Activated CD8-positive, alpha-beta memory T cell treated with anti-CD3 and anti-CD28 coated beads for 24 hours (primary cell): ENCODE measurements around the gene SMPD1.
A peak's percentile ranks its signal among the peaks of the same experiment; 100 is the strongest.

Experiments
- DNase-seq: peaks from one replicate; pipeline ENCODE4 v3.0.0-alpha.2; 2020

The SMPD1 gene

DNA sequence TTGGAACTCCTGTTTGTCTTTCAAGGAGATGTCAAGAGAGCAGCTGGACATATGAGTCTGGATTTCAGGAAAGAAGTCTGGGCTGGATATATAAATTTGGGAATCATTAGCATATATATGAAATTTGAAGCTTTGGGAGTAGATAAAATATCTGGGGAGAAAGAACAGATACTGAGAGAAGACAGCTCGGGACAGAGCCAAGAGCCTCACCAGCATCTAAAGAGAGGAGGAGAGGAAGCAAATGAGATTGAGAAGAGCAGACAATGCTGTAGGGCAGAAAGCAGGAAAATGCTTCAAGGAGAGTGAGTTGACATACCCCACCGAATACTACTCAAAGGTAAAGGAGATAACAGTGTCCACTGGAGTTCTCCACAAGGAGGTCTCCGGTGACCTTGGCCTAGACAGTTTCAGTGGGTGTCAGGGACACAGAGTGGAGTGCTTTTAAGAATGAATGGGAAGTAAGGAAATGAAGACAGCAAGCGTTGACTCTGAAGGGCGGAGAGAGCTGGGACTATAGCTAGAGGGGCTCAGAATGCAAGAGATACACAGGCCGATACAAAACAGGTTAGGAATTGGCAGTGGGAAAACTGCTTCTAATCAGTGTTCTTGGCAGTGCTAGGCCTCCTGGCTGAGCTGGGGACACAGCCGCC is 27.8 kb downstream of the SMPD1 start:
- no peak for DNase-seq

DNA sequence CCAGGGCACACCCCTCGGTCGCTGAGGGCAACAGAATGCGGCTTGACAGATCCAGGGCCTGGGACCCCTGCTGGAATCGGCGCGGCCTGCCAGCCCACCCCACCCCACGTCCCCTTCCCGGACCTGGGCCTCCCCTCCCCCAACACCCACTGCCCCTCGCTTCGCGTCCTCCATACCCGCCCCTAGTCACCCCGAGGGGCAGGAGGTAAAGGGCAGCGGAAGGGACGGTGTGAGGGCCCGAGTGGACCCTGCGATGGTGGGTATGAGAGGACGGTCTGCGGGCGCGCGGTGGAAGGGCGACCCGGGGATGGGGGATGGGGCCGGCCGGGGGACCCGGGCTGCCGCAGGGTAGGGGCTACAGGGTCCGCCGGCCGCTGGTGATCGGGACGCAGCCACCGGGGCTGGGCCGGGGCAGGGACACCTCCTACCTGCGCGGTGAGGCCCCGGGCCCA is 28.3 kb downstream of the SMPD1 start:
- no peak for DNase-seq

DNA sequence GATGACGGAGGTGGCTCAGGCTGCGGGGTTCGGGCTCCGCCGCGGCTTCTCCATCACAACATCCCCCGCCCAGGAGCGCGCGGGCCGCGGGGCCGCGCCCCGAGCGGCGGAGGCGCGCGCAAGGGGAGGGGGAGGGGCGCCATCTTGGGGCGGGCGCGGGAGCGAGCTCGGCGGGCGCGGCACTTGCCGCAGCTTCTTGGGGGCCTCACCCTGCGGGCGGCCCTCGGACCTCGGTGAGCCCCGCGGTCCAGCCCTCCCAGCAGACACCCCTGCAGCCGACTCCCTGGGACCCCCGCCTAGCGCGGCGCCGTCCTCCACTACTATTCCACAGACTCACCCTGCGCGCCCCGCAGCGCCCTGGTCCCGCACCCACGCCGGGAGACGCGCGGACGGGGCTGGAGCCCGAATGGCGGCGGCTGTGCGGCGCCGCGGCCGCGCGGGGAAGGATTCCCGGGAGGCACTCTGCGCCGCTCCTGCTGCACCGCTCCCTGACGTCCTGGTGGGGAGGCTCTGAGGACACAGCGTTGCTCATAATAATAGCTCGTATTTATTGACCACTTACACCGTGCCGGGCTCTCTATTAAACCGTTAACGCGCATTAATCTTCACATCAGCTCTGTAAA is 28.8 kb downstream of the SMPD1 start, which contains the start of gene APBB1:
APBB1 (minus strand) TSS at position 86 of the 623 bp plus-strand sequence. CDS start 7,747 bp downstream, outside the sequence.
- peak; percentile 88 for DNase-seq

DNA sequence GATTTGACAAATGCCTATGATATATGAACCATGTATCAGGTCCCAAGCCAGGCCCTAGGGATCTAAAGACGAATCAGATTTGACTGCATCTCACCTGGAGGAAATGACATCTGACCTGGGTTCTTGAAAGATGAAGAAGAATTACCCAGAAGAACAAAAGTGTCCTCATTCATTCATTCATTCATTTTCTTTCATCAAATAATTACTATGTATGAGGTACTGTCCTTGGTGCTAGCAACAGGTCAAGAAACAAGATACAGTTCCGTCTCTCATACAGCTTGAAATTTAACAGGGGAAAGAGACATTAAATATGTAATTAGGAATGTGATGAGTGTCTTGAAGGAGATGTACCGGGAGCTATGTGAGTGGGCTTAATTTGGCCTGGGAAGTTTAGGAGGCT is 30.4 kb downstream of the SMPD1 start:
- DNase-seq: no peak

DNA sequence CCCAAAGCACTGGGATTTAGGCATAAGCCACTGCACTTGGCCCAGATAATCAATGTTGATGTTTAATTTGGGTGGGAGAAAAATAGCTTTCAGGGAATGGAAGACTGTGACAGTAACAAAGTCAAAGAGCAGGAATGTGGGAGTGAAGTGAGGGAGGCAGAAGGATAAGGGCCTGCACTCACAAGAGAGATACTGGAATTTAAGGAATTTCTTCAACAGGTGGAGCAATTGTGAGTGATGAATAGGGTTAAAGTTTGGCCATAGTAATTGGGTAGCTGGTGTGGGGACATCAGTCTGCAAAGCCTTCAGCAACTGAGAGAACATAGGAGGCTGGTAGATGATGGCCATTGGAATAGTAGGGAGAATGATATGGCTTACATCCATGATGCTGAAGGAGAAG is 37.2 kb downstream of the SMPD1 start:
- DNase-seq: no peak

DNA sequence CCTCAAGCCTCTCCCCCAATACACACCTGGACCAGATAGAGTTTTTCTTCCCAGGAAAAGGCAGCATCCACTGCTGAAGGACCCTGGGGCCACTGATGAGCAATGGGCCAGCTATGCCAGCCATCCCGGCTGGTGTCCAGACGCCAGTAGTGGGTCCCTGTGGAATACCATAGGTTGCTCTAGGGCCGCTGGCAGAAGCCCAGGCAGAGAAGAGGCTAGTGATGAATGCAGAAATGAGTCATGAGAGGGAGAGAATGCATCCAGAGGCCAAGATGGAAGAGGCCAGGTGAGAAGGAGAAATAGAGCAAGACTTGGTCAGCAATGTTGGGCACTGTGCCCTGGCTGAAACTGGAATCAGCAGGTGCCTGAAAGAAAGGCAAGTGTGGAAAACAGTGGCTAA is 41.6 kb downstream of the SMPD1 start:
- DNase-seq: no peak

DNA sequence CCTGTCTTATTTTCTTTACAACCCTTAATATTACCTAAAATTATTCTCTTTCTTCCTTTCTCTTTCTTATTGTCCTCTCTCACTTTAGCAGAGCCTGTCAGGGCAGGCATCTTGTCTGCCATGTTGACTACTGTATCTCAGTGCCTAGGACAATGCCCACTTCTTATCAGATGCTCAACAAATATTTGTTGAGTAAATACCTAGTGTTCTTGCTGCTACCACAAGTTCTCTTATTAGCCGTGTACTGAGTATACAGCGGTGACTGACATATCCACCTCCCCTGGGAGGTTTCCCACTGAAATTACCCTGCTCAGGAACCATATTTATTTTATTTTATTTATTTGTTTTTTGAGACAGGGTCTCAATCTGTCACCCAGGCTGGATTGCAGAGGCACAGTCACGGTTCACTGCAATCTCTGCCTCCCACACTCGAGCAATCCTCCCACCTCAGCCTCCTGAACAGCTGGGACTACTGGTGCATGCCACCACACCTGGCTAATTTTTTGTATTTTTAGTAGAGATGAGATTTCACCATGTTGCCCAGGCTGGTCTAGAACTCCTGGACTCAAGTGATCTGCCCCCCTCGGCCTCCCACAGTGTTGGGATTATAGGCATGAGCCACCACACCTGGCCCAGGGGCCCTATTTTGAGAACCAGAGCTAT is 43.9 kb downstream of the SMPD1 start:
- no peak for DNase-seq

DNA sequence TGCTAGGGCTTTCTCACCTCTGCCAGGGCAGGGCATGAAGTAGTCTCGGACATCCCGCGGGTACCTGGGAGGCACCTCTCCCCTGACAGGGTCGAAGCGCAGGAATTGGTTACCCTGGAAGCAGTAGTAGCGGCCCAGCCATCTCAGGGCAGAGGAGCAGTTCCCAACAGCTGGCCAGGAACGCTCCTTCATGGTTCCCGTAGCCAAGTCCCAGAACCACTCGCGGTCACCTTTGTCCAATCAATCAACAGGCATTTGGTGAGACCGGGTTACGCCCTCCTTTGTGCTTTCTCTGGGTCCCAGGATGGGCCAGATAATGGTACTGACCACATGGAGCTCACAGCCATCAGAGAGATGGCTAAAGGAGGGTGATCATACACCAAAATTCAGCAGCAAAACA is 47.1 kb downstream of the SMPD1 start:
- DNase-seq: no peak

DNA sequence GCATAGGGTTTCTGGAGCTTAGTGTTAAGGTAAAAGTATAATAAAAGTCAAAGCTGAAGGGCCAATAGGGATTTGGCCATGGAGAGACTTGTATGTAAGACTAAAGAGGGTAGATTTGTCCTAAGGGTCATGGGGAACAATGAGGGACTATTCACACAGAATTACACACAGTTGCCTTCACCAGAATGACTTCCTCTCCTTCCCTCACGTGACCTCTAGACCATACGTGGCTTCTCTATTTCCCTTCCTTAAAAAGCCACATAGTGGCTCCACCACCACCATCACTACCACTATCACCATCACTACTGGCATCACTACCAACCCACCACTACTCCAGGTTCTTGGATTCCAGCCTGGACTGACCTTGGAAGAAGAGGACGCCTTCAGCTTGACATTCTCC is 47.7 kb downstream of the SMPD1 start:
- DNase-seq: no peak

DNA sequence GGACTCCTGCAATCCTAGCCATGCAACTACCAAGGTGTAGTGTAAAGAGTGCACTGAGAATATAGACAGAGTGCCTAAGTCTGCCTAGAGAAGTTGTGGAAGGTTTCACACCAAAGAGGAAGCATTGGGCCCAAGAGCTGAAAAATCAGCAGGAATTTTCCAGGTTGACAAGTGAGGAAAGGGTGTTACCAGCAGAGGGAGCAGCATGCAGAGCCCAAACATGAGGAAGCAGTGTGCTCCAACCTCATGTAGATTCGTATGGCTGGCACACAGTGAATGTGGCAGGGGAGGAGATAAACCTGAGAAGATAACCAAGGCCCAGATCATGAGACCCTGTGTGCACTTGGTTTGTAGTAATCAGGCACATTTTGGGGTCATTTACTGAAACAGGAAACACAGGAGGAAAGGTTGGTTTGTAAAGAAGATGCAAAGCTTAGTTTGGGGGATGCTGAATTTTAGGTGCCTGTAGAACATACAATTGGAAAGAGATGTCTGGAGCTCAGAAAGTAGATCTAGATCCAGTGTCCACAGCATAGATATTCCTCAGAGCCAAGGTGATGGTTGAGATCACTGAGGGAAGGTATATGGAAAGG is 48.8 kb downstream of the SMPD1 start:
- peak; percentile 67 for DNase-seq

DNA sequence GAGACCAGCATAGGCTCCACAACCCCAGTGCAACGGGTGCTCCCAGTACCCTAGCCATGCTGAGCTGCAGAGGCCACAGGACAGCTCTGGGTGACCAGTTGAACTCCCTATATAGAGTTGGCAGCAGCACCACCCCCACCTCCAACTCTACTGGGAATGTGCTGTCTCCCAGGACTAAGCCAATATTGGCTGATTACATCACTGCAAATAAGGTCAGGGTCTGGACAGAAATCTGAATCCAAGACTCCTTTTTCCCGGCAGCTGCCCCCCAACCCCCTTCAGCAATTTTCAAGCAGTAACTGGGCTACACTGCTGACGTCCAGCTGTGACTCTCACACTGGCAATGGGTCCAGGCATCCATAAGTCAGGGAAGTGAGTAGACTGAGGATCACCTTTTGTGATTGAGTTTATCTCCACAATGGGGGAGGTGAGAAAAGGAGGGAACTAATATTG is 50.7 kb downstream of the SMPD1 start, which contains the start of gene HPX:
HPX (minus strand) TSS at position 82 of the 453 bp plus-strand sequence; CDS start at position 58, 24 bp downstream.
- no peak for DNase-seq

DNA sequence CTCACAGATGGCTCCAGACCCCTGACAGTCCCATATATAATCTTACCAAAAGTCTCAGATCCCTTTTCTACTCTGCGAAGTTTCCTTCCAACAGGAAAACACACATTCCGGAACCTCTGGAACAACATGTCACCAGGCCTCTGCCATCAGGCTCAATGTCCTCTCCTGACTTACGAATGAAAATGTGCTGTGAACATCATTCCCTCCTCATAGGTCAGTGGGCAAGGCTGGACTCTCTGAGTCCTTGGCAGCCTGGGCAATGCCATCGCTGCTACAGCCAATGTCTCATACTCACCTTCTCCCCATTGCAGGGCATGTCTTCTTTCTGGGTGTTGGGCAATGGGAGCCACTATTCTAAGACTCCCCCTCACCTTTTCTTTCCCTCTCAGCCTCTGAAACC is 52.2 kb downstream of the SMPD1 start:
- no peak for DNase-seq

DNA sequence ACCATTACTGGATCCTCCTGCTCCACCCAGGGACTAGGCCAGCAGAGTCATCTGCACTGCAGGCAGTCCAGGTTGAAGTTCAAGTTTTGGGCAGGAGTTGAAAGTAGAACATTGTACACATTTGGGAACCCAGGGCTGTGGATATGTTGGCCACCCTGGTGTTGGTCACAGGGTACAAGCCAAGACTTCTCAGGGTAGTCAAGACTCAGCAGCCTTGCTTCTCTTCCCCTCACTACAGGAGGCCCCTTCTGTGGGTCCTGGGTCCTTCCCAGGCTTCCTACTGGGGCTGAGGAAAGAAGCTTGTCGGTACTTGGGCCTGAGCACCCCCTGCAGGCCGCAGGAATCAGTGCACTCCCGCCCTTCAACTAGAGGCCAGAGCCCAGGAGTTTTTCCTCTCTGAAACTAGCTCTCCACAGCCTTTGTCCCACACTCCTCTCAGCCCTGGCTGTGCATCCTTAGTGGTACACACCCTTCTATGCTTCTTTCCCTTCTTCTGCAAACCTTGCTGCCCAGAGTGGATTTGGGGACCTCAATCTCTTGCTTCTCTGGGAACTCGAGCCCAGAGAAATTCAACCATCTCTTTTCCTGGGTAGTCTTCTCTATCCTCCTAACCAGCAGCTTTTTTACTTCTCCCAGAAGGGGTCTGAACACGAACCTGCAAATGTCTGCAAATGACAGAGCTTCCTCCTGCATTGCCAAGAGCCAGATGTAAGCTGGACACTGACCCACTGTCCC is 53.2 kb downstream of the SMPD1 start:
- DNase-seq: peak; percentile 81
